ES-I3 (cell line): ENCODE data around the gene ARMC5.
"Not testable (repeated sequence)": the region's sequence is repeated elsewhere in the genome, so short reads cannot be mapped to it uniquely, and the experiment has no call there.

ENCODE experiments used
- H3K36me3 ChIP-seq: 2 replicates; pipeline ENCODE4 v1.6.1; 2013; ENCODE audit warnings: mild to moderate bottlenecking, low read length, control low read depth, moderate library complexity; ENCODE audit not compliant: insufficient read depth
- H3K4me1 ChIP-seq: 2 replicates; pipeline ENCODE4 v1.6.1; 2013; ENCODE audit warnings: mild to moderate bottlenecking, control low read depth, low read length; ENCODE audit not compliant: insufficient read depth
- H3K9ac ChIP-seq: 2 replicates; pipeline ENCODE4 v1.6.1; 2013; ENCODE audit warnings: low read depth, mild to moderate bottlenecking, low read length, moderate library complexity
- H3K9me3 ChIP-seq: 2 replicates; pipeline ENCODE4 v1.6.1; 2013; ENCODE audit warnings: mild to moderate bottlenecking, low read length, moderate library complexity; ENCODE audit not compliant: control insufficient read depth, insufficient read depth

ARMC5 gene

GRCh38 chr16:31441956-31442355 lies 17.3 kb upstream of the ARMC5 start:
- H3K36me3 ChIP-seq, result no peaks in the 10 kb centered on the region
- H3K9me3 ChIP-seq, result no peaks in the 10 kb centered on the region
- H3K9ac ChIP-seq, result peak overlapping the region; percentile 90; the same call in 1 of the 2 replicates
- H3K4me1 ChIP-seq, result peaks cover 3% of the 10 kb centered on the region; the same call in 1 of the 2 replicates

GRCh38 chr16:31445931-31446330 lies 13.4 kb upstream of the ARMC5 start:
- H3K36me3 ChIP-seq, H3K4me1 ChIP-seq, H3K9me3 ChIP-seq, H3K9ac ChIP-seq: not testable (repeated sequence)

DNA sequence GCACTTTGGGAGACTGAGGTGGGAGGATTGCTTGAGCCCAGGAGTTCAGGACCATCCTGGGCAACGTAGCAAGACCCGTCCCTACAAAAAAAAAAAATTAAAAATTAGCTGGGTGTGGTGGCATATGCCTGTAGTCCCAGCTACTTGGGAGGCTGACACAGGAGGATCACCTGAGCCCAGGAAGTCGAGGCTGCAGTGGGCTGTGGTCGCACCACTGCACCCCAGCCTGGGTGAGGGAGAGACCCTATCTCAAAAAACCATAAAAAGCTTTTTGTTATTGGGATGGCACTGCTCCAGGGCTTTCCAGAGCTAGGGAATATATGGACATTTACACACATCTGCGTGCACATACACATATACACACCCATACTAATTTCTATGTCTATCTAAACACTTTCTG lies 8.1 kb upstream of the ARMC5 start:
- Histone ChIP-seq H3K9me3 (no peaks in the 10 kb centered on the region), H3K4me1 (peaks cover 23% of the 10 kb centered on the region), H3K36me3 (no peaks in the 10 kb centered on the region; the same call in 1 of the 2 replicates), H3K9ac (no peak overlapping the region)

GRCh38 chr16:31451681-31452351 lies 7.5 kb upstream of the ARMC5 start:
- H3K9me3 ChIP-seq, result no peaks in the 10 kb centered on the region
- peaks cover 23% of the 10 kb centered on the region for H3K4me1 ChIP-seq
- H3K36me3 ChIP-seq, result no peaks in the 10 kb centered on the region; the same call in 1 of the 2 replicates
- H3K9ac ChIP-seq, result no peak overlapping the region

DNA sequence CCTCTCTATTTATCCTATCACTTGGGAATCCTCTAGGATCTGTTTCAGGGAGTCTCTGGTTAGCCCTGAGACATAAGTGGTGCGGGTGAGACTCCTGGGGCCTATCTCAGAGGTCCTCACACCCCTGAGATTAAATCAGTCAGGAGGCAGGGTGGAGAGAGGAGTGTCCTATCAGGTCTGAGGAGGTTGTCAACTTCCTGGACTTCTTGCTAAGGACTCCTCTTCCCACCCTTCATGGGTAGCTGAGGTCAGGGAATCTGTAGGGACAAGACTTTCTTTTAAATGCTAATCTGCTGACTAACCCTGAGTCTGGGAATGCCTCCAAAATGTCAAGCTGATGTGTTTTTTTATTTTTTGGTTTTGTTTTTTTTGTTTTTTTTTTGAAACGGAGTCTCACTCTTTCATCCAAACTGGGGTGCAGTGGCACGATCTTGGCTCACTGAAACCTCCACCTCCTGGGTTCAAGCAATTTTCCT lies 6.6 kb upstream of the ARMC5 start:
- H3K4me1 ChIP-seq, result peaks cover 23% of the 10 kb centered on the region
- H3K9ac ChIP-seq, result no peak overlapping the region
- H3K9me3 ChIP-seq, result no peaks in the 10 kb centered on the region
- H3K36me3 ChIP-seq, result no peaks in the 10 kb centered on the region; the same call in 1 of the 2 replicates

GRCh38 chr16:31453255-31454204 lies 5.8 kb upstream of the ARMC5 start:
- Histone ChIP-seq H3K4me1 (peaks cover 23% of the 10 kb centered on the region), H3K36me3 (no peaks in the 10 kb centered on the region; the same call in 1 of the 2 replicates), H3K9me3 (no peaks in the 10 kb centered on the region), H3K9ac (no peak overlapping the region; the same call in 1 of the 2 replicates)

DNA sequence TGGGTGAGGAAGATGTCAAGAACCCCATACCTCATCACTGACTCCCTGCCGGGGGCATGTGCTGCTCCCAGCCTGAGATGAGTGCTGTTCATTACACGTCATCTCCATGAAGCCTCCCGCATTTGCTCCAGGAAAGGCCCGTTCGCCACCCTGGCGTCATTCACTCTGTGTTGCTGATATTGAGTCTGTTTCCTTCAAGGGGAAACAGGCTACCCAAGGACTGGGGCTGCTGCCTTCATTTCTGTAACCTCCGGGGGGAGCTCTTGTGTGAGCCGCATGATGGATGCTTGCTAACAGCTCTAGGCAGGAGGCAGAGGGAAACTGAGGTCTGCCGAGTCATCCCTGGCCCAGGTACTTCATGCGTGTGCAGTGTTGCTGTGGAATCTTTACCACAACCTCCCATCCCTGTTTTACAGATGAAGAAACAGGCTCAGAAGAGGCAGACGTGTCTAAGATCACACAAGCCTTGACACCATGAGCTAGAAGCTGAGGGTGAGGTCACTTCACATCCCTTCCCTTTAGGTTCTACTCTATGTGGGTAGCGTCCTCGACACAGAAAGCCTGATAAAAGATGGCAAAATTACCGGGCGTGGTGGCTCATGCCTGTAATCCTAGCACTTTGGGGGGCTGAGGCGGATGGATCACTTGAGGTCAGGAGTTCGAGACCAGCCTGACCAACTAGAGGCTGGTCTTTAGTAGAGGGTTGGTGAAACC lies 3.5 kb upstream of the ARMC5 start:
- no peak overlapping the region for H3K9ac ChIP-seq
- no peaks in the 10 kb centered on the region; the same call in 1 of the 2 replicates for H3K36me3 ChIP-seq
- H3K4me1 ChIP-seq, result peaks cover 23% of the 10 kb centered on the region
- no peaks in the 10 kb centered on the region for H3K9me3 ChIP-seq

- Histone ChIP-seq H3K36me3 (no peaks in the 10 kb centered on the region; the same call in 1 of the 2 replicates), H3K9me3 (no peaks in the 10 kb centered on the region), H3K9ac (no peak overlapping the region), H3K4me1 (peaks cover 21% of the 10 kb centered on the region)
Observed at GRCh38 chr16:31456988-31457360, 2.3 kb upstream of the ARMC5 start.

GRCh38 chr16:31458073-31458843 lies 1.0 kb upstream of the ARMC5 start:
- Histone ChIP-seq H3K9ac (peak overlapping the region; percentile 97), H3K36me3 (no peaks in the 10 kb centered on the region; the same call in 1 of the 2 replicates), H3K9me3 (no peaks in the 10 kb centered on the region), H3K4me1 (peaks cover 9% of the 10 kb centered on the region)

DNA sequence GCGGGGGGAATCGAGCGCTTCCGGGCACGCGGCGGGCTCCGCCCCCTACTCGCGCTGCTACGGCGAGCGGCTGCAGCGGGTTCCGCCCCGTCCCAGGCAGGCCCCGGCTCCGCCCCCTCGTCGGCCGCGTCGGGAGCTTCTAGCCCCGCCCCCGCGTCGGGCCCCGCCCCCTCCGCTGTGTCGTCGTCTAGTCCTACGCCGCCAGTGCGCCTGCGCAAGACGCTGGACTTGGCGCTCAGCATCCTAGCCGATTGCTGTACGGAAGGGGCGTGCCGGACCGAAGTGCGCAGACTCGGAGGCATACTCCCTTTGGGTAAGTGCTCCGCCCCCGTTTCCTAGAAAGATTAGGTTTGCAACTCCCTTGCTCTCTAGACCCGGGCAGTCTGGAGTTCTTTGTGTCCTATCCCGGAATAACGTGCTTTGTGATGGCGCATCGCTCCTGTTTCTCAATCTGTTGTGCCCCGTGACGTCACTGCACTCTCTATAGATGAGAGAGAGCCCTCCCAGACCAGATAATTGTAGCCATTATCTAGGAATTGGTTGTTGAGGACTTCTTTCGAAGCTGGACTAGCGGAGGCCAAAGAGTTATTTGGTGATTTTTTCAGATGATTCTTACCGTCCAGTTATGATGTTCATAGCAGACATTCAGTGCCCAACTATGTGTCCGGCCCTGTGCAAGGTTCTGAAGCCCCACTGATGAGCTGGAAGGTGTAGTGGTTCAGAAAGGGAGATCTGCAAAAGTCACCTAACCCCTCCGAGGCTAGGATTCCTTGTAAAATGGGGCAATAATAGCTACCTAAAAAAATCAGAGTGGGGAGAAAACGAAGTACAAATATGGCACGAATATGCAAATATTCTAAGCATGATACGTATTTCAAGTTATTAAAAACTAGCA lies 633 bp downstream of the ARMC5 start:
- Histone ChIP-seq H3K36me3 (no peaks in the 10 kb centered on the region; the same call in 1 of the 2 replicates), H3K4me1 (peaks cover 4% of the 10 kb centered on the region), H3K9me3 (no peaks in the 10 kb centered on the region), H3K9ac (peak overlapping the region; percentile 97)

DNA sequence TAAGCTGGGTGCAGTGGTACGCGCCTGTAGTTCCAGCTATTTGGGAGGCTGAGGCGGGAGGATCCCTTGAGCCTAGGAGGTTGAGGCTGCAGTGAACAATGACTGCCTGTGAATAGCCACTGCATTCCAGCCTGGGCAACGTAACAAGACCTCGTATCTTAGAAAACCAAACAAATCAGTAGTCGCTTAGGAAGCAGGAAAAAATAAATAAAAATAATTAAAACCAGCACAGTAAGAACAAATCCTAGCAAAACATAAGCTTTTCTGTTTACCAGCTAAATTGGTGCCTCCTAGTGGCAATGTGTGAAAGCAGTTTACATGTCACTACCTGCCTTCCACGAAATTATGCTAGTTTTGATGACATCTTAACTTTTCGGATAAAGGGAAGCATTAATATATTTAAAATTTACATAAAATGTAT lies 1.3 kb downstream of the ARMC5 start:
- H3K4me1 ChIP-seq, result peaks cover under 1% of the 10 kb centered on the region; the same call in 1 of the 2 replicates
- H3K9ac ChIP-seq, result peak overlapping the region; percentile 71; the same call in 1 of the 2 replicates
- H3K36me3 ChIP-seq, result no peaks in the 10 kb centered on the region; the same call in 1 of the 2 replicates
- H3K9me3 ChIP-seq, result no peaks in the 10 kb centered on the region

GRCh38 chr16:31461201-31461920 lies 2.1 kb downstream of the ARMC5 start:
- Histone ChIP-seq H3K9me3 (no peaks in the 10 kb centered on the region), H3K9ac (no peak overlapping the region), H3K4me1 (no peaks in the 10 kb centered on the region; the same call in 1 of the 2 replicates), H3K36me3 (no peaks in the 10 kb centered on the region)
